ENCODE results near the gene PTGR3.
A peak's percentile ranks its signal among the peaks of the same experiment; 100 is the strongest.

The PTGR3 gene, protein sequence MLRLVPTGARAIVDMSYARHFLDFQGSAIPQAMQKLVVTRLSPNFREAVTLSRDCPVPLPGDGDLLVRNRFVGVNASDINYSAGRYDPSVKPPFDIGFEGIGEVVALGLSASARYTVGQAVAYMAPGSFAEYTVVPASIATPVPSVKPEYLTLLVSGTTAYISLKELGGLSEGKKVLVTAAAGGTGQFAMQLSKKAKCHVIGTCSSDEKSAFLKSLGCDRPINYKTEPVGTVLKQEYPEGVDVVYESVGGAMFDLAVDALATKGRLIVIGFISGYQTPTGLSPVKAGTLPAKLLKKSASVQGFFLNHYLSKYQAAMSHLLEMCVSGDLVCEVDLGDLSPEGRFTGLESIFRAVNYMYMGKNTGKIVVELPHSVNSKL

DNA sequence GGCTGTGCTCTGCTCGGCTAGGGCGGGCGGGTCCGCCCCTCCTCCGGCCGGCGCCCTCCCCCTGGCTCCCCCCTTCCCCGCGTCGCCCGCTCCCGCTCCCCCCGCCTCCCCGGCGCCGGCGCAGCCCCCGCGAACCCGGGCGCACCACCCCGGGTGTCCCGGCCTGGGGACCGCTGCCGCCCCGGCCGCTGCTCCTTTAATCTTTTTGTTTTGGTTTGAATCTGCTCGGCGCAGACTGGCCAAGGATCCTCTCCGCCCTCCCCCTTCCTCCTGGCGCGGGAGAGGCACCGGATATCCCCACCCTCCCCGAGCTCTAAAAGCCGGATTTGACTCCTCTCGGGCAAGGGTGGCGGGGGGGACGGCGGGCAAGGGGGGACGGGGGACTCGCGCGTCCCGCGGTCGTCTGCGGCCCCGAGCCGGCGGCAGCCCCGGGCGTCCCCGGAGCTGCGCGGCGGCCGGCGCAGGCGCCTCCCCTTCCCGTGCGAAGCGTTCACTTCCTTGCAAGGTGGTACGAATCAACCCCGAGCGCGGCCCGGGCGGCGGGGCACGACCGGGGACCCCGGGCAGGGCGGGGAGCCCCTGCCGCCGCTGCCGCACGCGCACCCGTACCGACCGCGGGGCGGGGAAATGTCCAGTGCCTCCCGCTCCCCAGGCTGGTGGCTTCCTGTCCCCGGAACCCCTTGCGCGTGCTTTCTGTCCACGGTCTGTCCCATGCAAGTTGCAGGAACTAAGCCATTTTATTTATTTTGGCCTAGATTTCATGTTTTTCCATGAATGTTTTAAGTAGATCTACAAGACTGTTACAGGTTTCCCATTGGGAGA lies at the start of gene PTGR3:
Gene PTGR3, minus strand, starts transcription at position 11 of the 822 bp plus-strand sequence. CDS start 81 bp downstream, outside the sequence.
- peak; percentile 66 to 76 for DNase-seq

DNA sequence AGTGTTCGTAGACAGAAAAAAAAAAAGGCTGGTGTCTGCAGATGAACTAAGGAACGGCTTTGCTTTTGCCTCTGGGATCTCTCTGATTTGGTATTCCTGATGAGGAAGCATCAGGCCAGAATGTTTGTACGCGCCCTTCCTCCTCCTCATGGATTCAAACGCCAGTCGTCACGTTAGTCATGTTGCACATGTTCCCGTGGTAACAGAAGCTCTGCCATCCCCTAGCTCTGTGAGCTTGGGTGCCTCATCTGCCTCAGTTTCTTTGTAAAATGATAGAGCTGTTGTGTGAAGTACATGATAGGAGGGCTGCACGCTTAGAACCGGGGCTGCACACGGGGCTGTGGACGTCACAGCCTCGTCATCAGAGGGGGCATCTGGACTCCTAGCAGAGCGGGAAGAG lies 48.7 kb upstream of the PTGR3 start:
- no peak for DNase-seq

DNA sequence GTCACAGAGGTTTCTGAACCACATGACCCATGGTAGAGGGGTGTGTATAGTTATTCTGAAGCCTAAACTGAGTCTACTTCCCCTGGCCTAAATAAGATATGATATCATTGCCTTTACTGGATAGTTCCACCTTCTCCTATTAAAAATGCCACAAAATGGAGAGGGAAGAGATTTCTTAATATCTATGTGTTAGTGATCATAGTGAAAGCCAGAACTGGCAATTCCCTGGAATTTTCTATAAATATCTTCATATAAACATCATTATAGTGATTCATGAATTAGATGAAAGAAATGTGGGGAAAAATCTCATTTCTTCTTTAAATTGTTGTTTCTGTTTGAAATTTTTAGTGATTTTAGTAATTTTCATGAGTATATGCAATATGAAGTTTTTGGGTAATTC lies 47.4 kb upstream of the PTGR3 start:
- no peak for DNase-seq

DNA sequence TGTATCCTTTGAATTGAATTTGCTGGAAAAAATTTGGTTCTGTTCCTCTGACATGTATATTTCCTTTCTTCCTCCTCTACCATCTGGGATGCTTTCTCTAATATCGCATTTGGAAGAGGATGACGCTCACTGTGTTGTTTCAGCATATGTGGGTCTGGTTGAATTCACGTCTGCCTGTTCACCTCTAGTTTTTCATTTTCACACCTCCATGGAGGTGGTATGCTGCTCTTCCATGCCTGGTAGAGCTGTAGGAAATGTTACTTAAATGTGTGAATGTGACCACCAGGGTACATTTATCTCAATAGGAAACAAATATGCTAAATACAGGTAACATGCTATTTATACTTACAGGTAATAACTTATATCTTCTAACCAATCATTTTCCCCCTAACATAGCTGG lies 46.2 kb upstream of the PTGR3 start:
- DNase-seq: no peak

DNA sequence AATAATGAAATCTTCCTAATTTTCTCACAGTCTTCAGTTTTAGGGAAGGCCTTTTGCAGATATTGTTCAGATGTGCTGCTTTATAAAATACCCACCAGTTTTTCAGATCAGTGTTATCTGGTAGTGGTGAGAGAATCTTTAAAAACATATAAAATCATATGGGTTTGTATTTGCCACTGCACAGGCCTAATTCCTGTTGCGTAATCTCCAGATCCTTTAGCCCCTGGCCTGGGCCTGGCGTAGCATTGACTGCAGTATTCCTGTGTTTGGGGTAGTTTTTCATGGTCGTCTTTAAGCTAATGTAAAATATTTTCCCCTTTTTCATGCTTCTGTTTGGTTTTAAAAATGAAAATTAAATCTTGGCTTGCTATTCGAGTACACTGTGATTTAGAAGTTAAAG lies 44.8 kb upstream of the PTGR3 start:
- DNase-seq: no peak

DNA sequence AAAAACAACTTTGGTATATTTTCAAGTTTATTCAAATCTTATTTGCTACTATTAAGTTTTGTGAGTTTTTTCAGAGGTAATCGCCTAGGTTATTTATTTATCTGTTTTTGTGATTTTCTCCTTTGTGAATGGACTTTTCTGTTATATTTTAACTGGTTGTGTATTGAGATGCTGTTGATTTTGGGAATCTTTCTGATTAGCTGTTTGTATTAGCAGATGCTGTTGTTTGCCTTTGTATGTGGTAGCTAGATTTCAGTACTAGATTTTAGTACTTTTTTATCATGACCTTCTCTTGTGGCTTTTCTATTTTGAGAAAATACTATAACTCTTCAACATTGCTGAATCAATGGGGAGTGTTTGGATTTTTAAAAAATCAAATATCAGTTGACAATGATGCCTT lies 44.1 kb upstream of the PTGR3 start:
- DNase-seq: no peak

DNA sequence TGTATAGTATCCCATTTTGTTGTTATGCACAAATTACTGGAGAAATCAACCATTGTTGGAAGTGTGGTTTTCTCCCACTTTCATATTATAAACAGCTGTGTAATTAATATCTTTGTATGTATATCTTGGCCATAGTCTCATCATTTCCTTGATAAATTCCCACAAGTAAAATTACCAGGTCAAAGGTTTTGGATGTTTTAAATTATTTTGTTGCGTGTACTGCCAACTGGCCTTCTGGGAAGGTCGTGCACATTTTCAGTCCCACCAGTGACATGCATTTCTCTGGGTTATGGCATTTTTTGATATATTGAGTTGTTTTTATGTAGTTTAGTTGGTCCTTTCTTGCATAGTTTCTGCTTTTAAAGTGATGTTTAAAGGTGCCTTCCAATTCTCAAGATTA lies 43.2 kb upstream of the PTGR3 start:
- no peak for DNase-seq

DNA sequence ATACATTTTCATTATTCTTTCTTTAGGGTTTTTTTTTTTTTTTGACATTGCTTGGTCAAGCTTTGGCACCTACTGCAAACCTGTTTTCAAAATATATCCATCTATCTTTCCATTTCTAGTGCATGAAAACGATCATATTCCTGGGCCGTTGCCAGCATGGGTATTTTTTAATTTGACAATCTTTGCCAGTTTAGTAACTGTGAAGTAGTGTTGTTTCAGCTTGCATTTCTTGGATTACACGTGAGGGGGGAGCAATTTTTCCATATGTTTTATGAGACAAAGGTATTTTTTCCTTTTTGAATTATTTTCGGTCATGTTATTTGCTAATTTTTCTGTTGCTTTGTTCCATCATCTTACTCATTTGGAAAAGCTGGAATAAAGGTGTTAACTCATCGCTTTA lies 42.5 kb upstream of the PTGR3 start:
- DNase-seq: no peak

DNA sequence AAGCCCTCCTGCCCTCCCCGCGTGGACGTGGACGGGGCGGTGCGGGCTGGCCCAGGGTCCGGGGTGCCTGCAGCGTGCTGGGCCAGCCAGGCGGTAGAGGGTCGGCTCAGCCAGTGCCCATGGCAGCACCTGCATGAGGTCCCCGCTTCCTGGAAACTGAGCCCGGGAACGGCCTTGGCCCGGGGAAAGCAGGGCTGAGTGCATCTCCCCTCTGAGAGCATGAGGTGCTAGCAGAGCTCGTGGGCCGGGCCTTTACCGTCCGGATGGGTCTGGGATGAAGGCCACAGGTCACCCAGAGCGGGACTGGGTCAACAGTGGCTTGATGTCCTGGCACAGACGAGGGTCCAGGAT lies 41.5 kb upstream of the PTGR3 start:
- DNase-seq: no peak

DNA sequence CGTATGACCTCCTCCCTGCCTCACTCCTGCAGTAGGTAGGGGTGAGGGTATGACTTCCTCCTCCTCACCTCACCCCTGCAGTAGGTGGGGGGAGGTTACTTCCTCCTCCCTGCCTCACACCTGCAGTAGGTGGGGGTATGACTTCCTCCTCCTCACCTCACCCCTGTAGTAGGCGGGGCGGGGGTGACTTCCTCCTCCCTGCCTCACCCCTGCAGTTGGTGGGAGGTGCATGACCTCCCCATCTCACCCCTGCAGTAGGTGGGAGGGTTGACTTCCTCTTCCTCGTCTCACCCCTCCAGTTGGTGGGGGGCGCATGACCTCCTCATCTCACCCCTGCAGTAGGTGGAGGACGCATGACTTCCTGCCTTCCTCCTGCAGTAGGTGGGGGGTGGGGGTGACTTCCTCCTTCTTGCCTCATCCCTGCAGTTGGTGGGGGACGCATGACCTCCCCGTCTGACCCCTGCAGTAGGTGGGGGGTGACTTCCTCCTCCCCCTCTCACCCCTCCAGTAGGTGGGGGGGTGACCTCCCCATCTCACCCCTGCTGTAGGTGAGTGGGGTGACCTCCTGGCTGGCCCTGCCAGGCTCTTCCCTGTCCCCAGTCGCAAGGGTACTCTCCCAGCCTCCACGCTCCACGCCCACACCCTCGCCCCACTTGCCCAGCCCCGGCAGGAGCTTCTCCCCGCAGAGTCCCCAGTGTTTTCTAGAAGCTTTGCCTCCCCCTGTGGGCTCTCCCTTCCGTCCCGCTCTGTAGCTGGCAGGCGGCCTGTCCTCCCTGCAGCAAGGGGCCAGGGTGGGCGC lies 40.9 kb upstream of the PTGR3 start:
- no peak for DNase-seq

DNA sequence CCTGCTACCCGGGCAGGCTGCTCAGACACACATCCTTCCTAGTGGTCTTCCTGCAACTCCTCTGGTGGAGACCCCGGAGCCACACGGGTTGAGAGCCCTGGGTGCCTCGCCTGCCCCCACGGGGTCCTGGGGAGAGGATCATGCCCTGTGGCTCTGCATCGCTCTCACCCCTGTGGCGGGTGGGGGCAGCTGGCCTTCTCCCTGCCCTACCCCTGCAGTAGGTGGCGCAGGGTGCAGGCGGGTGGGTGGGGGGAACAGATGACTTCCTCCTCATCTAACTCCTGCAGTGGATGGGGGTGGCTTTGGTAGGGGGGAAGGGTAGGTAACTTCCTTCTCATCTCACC lies 40.2 kb upstream of the PTGR3 start:
- DNase-seq: no peak

DNA sequence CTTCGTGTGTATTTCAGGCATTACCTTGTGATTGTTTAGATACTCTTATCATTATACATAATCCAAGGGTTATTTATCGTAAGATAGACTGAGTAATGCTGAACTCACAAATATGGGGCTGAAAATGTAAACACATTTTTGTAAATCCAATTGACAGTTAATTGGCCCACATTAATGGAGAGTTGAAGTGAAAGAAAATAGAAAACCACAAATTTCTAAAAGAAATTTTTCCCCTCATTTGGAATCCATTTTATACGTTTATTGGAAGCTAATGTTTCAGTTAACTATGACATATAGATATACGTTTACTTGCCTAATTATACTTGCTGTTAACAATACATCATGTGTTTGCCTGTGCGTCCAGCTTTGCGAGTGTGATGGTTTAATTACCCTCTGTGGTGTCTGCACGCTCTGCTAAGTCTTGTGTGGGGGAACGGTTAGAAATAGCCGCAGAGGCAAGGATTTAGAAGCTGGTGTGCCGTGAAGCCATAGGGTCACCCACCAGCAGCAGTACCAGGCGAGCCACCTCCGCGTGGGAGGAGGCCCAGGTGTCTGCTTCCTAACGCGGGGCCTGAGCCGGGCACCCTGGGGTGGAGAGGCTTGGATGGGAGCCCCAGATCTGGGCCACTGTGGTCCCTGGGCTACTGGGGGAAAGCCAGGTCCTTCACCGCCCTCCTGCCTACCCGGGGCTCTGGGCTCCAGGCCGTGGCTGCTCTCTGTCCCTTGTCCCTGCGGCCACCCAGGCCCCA lies 39.7 kb upstream of the PTGR3 start:
- DNase-seq: no peak

DNA sequence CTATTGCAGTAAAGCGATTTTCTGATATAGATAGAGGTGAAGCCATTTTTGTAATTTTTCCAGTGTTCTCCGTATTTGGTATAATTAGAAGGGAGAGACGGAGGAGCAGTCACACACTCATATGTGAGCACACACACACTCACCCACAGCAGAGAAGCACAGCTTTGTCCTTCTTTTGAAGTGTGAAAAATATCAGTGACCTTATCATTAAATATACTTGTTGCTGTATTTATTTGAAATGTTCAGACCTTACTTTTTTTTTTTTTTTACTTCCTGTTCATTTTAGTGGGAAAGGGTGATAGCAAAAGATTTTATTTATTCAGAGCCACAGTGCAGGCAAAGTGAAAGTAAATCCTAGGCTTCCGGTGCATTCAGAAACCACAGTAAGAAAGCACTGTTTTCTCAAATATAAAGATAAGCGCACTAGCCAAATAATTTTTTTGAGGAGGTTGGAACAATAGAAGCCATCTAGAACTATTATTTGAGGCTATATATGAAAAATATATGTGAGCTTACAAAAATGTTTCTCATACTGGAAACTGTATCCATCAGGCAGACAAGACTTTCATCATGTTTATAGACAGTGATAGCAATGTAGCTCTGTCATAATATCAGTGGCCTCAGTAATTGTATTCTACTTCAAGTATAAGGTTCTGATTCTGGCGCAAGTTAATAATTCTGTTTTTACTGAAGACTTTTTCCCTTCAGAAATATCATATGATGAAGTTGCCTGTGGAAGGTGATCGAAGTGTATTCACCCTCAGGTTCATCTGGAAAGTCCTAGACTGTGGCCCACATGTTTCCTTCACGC lies 38.9 kb upstream of the PTGR3 start:
- peak in 1 of 2 donors; percentile 66 for DNase-seq

DNA sequence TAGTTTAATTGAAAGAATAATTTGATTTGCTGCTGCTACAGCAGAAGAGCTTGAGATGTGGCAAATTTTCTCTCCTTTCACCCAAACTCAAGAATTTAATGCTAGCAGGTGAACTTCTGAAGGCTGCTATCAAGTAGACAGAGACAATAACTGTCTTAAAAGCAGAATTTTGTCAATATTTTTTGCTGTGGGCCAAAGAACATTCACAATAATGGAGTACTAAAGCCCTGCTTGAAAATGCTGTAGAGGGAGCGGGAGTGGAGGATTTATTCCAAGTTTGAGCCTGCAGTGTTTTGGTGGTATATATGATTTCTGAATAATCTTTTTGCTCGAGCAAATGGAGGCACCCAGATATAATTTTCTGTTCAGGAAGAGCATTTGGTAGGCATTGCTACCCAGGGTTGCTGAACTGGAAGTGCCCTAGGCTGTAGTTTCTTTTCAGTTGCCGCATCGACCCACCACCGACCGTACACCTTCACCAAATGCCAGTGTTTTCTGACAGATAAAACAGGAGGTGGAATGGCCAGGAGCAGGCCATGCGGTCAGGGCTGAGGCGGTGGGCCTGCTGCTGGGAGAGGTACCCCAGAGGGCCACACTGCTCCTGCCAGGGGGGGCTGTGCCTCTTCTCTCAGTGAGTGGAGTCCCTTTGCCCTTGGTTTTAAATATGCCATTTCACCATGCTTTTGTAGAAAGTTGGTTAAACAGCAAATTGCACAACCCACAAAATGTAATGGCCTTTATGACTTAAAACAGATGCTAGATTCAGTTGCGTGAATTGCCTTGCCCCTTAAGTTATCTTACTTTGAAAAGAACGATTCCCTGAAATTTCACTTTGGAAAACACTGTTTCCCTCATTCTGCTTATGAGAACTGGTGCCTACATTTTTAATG lies 38.0 kb upstream of the PTGR3 start:
- DNase-seq: no peak

DNA sequence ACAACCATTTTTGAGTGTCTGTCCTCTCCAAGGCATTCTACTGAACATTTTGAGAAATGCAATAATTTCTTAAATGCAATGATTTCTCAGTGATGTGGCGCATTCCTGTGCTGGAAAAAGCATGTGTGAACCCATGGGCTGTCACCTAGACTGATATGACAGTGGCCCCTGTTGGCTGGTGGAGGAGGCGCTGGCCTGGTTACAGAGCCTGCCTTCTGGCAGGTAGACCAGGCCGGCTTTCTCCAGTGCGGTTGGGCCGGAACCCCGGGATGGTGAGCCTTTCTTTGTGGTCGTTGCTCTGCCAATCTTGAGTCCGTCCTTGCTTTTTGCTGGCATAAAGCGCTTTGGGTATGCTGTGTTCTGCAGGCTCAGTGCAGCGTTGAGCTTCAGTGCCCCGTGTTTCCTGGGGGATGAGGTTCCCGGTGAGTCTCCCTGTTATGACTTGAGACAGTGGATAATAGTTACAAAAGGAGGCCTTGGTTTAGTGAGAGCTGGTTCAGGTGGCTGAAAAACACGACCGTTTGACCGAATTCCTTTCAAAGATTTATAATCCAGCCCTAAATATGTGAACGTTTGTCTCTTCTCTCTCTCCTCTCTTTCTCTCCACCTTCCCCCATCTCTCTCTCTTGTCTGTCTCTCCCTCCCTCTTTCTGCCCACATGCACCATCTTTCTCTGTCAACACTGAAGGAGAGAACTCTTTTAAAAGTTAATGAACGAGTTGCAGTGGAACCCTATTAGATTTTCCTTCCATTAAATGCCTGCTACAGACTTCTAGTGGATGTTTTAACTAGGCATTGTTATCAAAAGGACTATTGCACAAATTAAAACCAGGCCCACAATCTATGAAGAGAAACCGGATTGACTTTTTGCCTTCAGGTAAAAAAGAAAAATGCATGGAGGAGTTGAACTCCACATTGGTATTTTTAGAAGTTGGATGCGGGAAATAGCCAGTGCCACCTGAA lies 35.7 kb upstream of the PTGR3 start:
- no peak for DNase-seq

DNA sequence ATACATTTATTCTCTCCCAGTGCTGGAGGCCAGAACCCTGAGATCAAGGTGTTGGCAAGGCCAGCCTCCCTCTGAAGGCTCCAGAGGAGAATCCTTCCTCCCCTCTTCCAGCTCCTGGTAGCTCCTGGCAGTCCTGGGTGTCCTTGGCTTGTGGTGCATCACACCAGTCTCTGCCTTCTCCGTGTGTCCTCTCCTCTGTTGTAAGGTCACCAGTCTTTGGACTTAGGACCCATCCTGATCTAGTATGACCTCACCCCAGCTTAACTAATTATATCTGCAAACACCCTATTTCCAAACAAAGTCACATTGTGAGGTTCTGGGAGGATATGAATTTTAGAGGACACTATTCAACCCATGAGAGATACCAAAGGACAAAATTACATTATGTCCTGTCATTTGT lies 32.8 kb upstream of the PTGR3 start:
- no peak for DNase-seq

DNA sequence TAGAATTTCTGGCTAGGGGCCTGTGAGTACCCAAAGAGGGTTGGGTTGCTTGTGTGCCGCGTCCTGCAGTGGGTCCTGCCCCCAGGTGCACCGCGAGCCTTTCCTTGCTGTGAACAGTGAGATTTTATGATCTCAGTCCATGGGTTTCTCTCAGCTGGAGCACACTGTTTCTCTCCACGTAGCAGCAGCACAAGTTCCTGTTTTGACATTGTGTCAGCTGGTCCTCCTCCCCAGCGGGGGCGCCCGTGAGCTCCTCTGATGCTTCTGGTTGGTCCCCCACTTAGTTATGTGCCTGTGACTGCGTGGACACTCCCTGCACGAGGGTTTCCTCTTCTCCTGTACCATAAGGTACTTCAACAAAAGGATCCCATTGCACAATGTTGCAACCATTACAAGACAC lies 31.5 kb upstream of the PTGR3 start:
- no peak for DNase-seq

DNA sequence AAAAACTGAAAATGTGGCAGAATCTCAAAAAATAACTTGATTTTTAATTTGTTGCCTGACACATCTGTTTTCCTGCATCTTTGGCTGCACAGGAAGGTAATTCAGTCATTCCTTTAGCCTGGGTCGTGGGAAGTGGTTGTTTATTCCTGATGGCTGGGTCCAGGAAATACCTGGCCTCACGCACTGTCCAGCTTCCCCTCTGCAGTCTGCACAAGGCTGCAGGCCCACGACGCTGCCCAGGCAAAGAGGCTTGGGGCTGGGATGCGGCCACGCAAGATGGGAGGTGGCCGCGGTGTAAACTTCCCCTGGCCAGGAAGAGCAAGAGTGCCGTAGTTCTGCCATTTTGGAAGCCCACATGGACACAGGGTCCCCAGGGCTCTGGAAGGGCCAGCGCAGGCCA lies 29.8 kb upstream of the PTGR3 start:
- DNase-seq: no peak

DNA sequence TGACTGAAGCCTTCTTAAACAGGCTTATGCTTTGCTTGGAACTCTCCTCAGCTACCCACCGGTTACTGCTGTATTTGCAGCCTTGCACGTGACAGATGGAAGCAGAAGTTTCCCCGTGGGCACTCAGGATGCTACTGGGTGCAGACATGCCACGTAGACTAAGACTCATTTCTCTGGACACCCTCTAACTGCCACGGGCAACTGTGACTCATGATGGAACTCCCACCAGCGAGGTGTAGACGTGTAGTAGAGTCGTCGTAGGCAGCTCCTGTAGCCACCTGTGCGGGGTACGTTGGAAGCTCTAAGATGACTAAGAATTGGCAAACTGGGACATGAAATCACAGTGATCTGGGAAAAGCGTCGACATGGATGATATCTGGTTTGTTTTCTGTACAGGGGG lies 29.2 kb upstream of the PTGR3 start:
- no peak for DNase-seq

DNA sequence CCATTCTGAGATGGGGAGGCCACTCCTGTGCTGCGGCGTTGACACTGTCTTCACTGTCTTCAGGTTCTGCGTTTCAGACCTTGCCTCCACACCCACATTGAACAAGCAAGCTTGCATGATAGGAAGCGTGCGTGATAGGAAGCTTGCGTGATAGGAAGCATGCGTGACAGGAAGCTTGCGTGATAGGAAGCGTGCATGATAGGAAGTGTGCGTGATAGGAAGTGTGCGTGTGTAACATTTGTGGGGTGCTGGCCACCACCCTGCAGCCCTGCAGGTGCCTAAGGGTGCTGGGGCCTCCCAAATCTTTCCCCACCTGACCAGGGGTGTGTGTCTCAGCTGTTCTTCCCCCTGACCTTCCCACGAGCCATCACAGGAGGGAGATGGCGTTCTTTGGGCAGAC lies 27.0 kb upstream of the PTGR3 start:
- DNase-seq: no peak

All from bone marrow (tissue), 2 donors.